Measurements from ENCODE around the gene CACNG6. TPM values are rescaled to one million over a fixed set of nuclear protein-coding genes. Genes with fewer than 3 reads are reported as not detected.

The CACNG6 gene
- total and polyA plus RNA-seq, 10 of the 15 experiments (the other 5 are each of a cell fraction or from before 2014, with no cell fraction given): 0.07 TPM; not detected in 9

DNA sequence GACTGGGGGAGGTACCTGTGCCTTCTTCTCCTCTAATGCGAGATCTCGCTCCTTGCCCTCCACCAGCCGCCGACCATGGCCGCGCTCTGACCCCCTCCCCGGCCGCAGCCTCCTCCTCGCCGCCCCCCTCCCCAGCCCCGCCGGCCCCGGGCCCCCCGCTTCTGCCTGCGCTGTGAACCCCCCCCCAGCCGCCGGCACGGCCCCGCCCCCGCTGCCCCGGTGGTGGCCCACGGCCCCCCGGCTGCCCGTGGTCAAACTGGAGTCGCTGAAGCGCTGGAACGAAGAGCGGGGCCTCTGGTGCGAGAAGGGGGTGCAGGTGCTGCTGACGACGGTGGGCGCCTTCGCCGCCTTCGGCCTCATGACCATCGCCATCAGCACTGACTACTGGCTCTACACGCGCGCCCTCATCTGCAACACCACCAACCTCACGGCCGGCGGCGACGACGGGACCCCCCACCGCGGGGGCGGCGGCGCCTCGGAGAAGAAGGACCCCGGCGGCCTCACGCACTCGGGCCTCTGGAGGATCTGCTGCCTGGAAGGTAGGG lies 28.5 kb upstream of the CACNG6 start, which contains the start of gene CACNG8:
Gene CACNG8, plus strand, starts transcription at position 51 of the 545 bp plus-strand sequence.
- Histone ChIP-seq H2AFZ (ENCODE audit: control insufficient read depth, low read depth, low read length) (no peak within 1 kb of the TSS), H3K9me3 (replicated peaks; ENCODE audit: control insufficient read depth, insufficient read depth, low read length) (no peaks in the 10 kb centered on the region; the same call in 2 of the 3 replicates), H3K4me3 (no peak within 1 kb of the TSS), H3K9ac (ENCODE audit: control insufficient read depth, insufficient read depth, low read length) (no peak within 1 kb of the TSS), H4K20me1 (ENCODE audit: control insufficient read depth, insufficient read depth) (no peaks in the 10 kb centered on the region), H3K4me2 (ENCODE audit: control insufficient read depth, insufficient read depth) (no peak within 1 kb of the TSS), H3K36me3 (ENCODE audit: control insufficient read depth in 2 of 2, insufficient read depth in 2 of 2, low read length in 1 of 2) (no peaks in the 10 kb centered on the region), H3K27ac (ENCODE audit: control insufficient read depth, insufficient read depth) (no peak within 1 kb of the TSS), H3K79me2 (ENCODE audit: control insufficient read depth, insufficient read depth, low read length) (no peaks in the 10 kb centered on the region), H3K27me3 (replicated peaks in 1 of 2; ENCODE audit: control insufficient read depth in 2 of 2, insufficient read depth in 2 of 2, low read length in 1 of 2) (no peaks in the 10 kb centered on the region), H3K4me1 (ENCODE audit: control insufficient read depth, insufficient read depth, low read length) (no peaks in the 10 kb centered on the region)
- FAIRE-seq (no peak), ATAC-seq (no peak), DNase-seq (ENCODE audit: low read depth, low spot score) (no peak)
- 23% methylated on average over 18 of the region's 55 CpGs for WGBS (ENCODE audit: insufficient coverage, insufficient replicate concordance, low lambda C conversion rate, missing lambda C conversion rate)
- TF ChIP-seq, protein P1, sequence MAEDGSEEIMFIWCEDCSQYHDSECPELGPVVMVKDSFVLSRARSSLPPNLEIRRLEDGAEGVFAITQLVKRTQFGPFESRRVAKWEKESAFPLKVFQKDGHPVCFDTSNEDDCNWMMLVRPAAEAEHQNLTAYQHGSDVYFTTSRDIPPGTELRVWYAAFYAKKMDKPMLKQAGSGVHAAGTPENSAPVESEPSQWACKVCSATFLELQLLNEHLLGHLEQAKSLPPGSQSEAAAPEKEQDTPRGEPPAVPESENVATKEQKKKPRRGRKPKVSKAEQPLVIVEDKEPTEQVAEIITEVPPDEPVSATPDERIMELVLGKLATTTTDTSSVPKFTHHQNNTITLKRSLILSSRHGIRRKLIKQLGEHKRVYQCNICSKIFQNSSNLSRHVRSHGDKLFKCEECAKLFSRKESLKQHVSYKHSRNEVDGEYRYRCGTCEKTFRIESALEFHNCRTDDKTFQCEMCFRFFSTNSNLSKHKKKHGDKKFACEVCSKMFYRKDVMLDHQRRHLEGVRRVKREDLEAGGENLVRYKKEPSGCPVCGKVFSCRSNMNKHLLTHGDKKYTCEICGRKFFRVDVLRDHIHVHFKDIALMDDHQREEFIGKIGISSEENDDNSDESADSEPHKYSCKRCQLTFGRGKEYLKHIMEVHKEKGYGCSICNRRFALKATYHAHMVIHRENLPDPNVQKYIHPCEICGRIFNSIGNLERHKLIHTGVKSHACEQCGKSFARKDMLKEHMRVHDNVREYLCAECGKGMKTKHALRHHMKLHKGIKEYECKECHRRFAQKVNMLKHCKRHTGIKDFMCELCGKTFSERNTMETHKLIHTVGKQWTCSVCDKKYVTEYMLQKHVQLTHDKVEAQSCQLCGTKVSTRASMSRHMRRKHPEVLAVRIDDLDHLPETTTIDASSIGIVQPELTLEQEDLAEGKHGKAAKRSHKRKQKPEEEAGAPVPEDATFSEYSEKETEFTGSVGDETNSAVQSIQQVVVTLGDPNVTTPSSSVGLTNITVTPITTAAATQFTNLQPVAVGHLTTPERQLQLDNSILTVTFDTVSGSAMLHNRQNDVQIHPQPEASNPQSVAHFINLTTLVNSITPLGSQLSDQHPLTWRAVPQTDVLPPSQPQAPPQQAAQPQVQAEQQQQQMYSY (CRISPR knock-in tag; IDR thresholded peaks at IDR 0.05): no peak
- no peak for TF ChIP-seq SMAD5 (IDR thresholded peaks at IDR 0.05; ENCODE audit: low read depth)
- ChIA-PET RAD21 (ENCODE audit: unreplicated experiment) (no interaction called here), CTCF (no interaction called here), POLR2A (no interaction called here), SMC1A (ENCODE audit: uncharacterized antibody, unreplicated experiment) (no interaction called here)
- in situ Hi-C loops (cut with MboI): no loop called here
- BruUV-seq (replicated peaks): no TSS peak
- intact Hi-C loops (cut with micrococcal nuclease; ENCODE audit: unreplicated experiment): no loop called here

DNA sequence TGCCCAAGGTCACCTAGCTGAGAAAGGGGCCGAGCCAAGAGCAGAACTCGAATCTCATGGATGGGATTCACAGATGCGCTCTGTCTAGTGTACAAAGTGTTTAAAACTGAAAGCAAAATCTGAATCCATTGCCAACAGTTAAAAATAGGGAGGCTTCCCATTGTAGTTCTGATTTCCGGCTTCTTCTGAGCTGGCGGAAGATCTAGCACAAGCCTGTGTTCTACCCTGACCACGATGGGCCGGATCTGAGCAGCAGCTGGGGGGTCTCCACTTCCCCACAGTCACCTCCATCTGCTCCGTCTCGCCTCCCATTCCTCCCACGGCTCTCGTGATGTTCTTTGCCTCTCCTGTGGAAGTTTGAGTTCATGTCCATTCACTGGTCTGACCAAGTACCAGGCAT lies 26.3 kb upstream of the CACNG6 start:
- Histone ChIP-seq H3K27me3 (replicated peaks in 1 of 2; ENCODE audit: control insufficient read depth in 2 of 2, insufficient read depth in 2 of 2, low read length in 1 of 2) (no peaks in the 10 kb centered on the region), H3K9me3 (replicated peaks; ENCODE audit: control insufficient read depth, insufficient read depth, low read length) (no peaks in the 10 kb centered on the region; the same call in 2 of the 3 replicates), H3K4me3 (no peak overlapping the region), H3K4me1 (ENCODE audit: control insufficient read depth, insufficient read depth, low read length) (no peaks in the 10 kb centered on the region), H3K36me3 (ENCODE audit: control insufficient read depth in 2 of 2, insufficient read depth in 2 of 2, low read length in 1 of 2) (no peaks in the 10 kb centered on the region), H4K20me1 (ENCODE audit: control insufficient read depth, insufficient read depth) (no peaks in the 10 kb centered on the region), H3K79me2 (ENCODE audit: control insufficient read depth, insufficient read depth, low read length) (no peaks in the 10 kb centered on the region), H2AFZ (ENCODE audit: control insufficient read depth, low read depth, low read length) (no peak overlapping the region), H3K4me2 (ENCODE audit: control insufficient read depth, insufficient read depth) (no peak overlapping the region), H3K9ac (ENCODE audit: control insufficient read depth, insufficient read depth, low read length) (no peak overlapping the region), H3K27ac (ENCODE audit: control insufficient read depth, insufficient read depth) (no peak overlapping the region)
- ChIA-PET POLR2A (no interaction called here), CTCF (no interaction called here), SMC1A (ENCODE audit: uncharacterized antibody, unreplicated experiment) (no interaction called here), RAD21 (ENCODE audit: unreplicated experiment) (no interaction called here)
- in situ Hi-C loops (cut with MboI) (no loop called here), intact Hi-C loops (cut with micrococcal nuclease; ENCODE audit: unreplicated experiment) (no loop called here)
- TF ChIP-seq, protein P2, sequence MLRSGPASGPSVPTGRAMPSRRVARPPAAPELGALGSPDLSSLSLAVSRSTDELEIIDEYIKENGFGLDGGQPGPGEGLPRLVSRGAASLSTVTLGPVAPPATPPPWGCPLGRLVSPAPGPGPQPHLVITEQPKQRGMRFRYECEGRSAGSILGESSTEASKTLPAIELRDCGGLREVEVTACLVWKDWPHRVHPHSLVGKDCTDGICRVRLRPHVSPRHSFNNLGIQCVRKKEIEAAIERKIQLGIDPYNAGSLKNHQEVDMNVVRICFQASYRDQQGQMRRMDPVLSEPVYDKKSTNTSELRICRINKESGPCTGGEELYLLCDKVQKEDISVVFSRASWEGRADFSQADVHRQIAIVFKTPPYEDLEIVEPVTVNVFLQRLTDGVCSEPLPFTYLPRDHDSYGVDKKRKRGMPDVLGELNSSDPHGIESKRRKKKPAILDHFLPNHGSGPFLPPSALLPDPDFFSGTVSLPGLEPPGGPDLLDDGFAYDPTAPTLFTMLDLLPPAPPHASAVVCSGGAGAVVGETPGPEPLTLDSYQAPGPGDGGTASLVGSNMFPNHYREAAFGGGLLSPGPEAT (IDR thresholded peaks at IDR 0.05; ENCODE audit: low read depth): no peak
- no peak for TF ChIP-seq PML (IDR thresholded peaks at IDR 0.05; ENCODE audit: low read length)
- FAIRE-seq (no peak), DNase-seq (ENCODE audit: low read depth, low spot score) (no peak), ATAC-seq (no peak)
- no TSS peak for BruUV-seq (replicated peaks)
- WGBS (ENCODE audit: insufficient coverage, insufficient replicate concordance, low lambda C conversion rate, missing lambda C conversion rate): 30% methylated on average over 11 of the region's 11 CpGs
